IMR-90 (cell line): ENCODE data around the gene ELFN1. TPM values are rescaled to one million over a fixed set of nuclear protein-coding genes. Genes with fewer than 3 reads are reported as not detected.

Source experiments
- ATAC-seq: fragments of 200-7000 bp; cut with Tn5 transposase; 2 replicates; pipeline ENCODE4 v1.9.1; 2020; ENCODE audit warnings: low read depth, mild to moderate bottlenecking, moderate library complexity
- BruUV-seq: library from RNA; stranded (reverse); fragments of 400-500 nt; replicated peaks from 2 replicates; lab custom pipeline; 2021; lab: Mats Ljungman, UMichigan
- CTCF ChIA-PET: fragments of 300-600 bp; formaldehyde crosslinking; extraction: SDS; loops from one replicate; lab custom pipeline; 2021; ENCODE audit warnings: antibody characterized with exemption; lab: Yijun Ruan, JAX
- POLR2A ChIA-PET: fragments of 300-600 bp; sonication (Branson Sonifier 250); formaldehyde crosslinking; loops from one replicate; lab custom pipeline; 2022; ENCODE audit warnings: antibody characterized with exemption; ENCODE audit not compliant: unreplicated experiment; lab: Charles Lee
- DNase-seq: peaks from one replicate; pipeline ENCODE4 v3.0.0; 2013
- H2AFZ ChIP-seq: replicated peaks from 2 replicates; pipeline ENCODE3; 2013; ENCODE audit warnings: low read length, mild to moderate bottlenecking; ENCODE audit not compliant: poor library complexity
- H2AK5ac ChIP-seq: 2 replicates; pipeline ENCODE4 v1.6.1; 2013; ENCODE audit warnings: low read depth, low read length, inconsistent platforms
- H2AK9ac ChIP-seq: replicated peaks from 2 replicates; pipeline ENCODE3; 2013; ENCODE audit warnings: mild to moderate bottlenecking, low read depth, low read length, moderate library complexity; ENCODE audit not compliant: poor library complexity
- H2BK120ac ChIP-seq: 2 replicates; pipeline ENCODE4 v1.6.1; 2013; ENCODE audit warnings: low read depth, low read length, inconsistent platforms
- H2BK15ac ChIP-seq: 3 replicates; pipeline ENCODE4 v1.6.1; 2013; ENCODE audit warnings: low read depth, low read length, inconsistent platforms
- H2BK20ac ChIP-seq: 2 replicates; pipeline ENCODE4 v1.6.1; 2013; ENCODE audit warnings: low read depth, mild to moderate bottlenecking, inconsistent platforms, low read length, moderate library complexity
- H2BK5ac ChIP-seq: 2 replicates; pipeline ENCODE4 v1.6.1; 2013; ENCODE audit warnings: mild to moderate bottlenecking, low read depth, low read length, inconsistent platforms; ENCODE audit not compliant: poor library complexity, severe bottlenecking
- H3K14ac ChIP-seq: replicated peaks from 2 replicates; pipeline ENCODE4 v1.6.1; 2013; ENCODE audit warnings: low read depth, low read length, inconsistent platforms
- H3K18ac ChIP-seq: 2 replicates; pipeline ENCODE4 v1.6.1; 2013; ENCODE audit warnings: low read depth, low read length, control low read depth
- H3K23ac ChIP-seq: 2 replicates; pipeline ENCODE4 v1.6.1; 2013; ENCODE audit warnings: low read depth, low read length, inconsistent platforms
- H3K27ac ChIP-seq: 2 replicates; pipeline ENCODE4 v1.5.1; 2013; ENCODE audit warnings: mild to moderate bottlenecking, control low read depth, low read length; ENCODE audit not compliant: insufficient read depth
- H3K27me3 ChIP-seq: 2 replicates; pipeline ENCODE4 v1.6.1; 2013; ENCODE audit warnings: low read length; ENCODE audit not compliant: control insufficient read depth, insufficient read depth
- H3K36me3 ChIP-seq: 2 replicates; pipeline ENCODE4 v1.6.1; 2013; ENCODE audit warnings: low read length, mixed read lengths; ENCODE audit not compliant: control insufficient read depth, insufficient read depth
- H3K4ac ChIP-seq: 2 replicates; pipeline ENCODE4 v1.6.1; 2013; ENCODE audit warnings: low read depth, low read length, inconsistent platforms
- H3K4me1 ChIP-seq: 2 replicates; pipeline ENCODE4 v1.6.1; 2013; ENCODE audit warnings: low read length, mixed read lengths; ENCODE audit not compliant: control insufficient read depth, insufficient read depth
- H3K4me2 ChIP-seq: 2 replicates; pipeline ENCODE4 v1.6.1; 2013; ENCODE audit warnings: low read depth, mild to moderate bottlenecking, control low read depth, low read length, moderate library complexity
- H3K4me3 ChIP-seq: 2 replicates; pipeline ENCODE4 v1.5.1; 2013; ENCODE audit warnings: low read depth, mild to moderate bottlenecking, control low read depth, low read length, moderate library complexity; ENCODE audit not compliant: insufficient read depth
- H3K56ac ChIP-seq: 2 replicates; pipeline ENCODE4 v1.6.1; 2013; ENCODE audit warnings: low read length, inconsistent platforms; ENCODE audit not compliant: insufficient read depth; ENCODE audit errors: extremely low read depth
- H3K79me1 ChIP-seq, 2 experiments: 2 replicates each; pipeline ENCODE4 v1.6.1; 2013; ENCODE audit warnings: low read length in 2 of 2, inconsistent platforms in 1 of 2, low read depth in 1 of 2
- H3K9ac ChIP-seq: 2 replicates; pipeline ENCODE4 v1.6.1; 2013; ENCODE audit warnings: low read depth, low read length, control low read depth
- H3K9me1 ChIP-seq: 2 replicates; pipeline ENCODE4 v1.6.1; 2013; ENCODE audit warnings: low read length, inconsistent platforms; ENCODE audit not compliant: insufficient read depth
- H3K9me3 ChIP-seq: 2 replicates; pipeline ENCODE4 v1.6.1; 2013; ENCODE audit warnings: low read length; ENCODE audit not compliant: control insufficient read depth, insufficient read depth
- H4K20me1 ChIP-seq: 2 replicates; pipeline ENCODE4 v1.6.1; 2013; ENCODE audit warnings: low read length, inconsistent platforms; ENCODE audit not compliant: insufficient read depth
- H4K5ac ChIP-seq: 2 replicates; pipeline ENCODE4 v1.6.1; 2013; ENCODE audit warnings: mild to moderate bottlenecking, low read depth, low read length, control low read depth
- H4K8ac ChIP-seq, 2 experiments: 2 replicates each; pipeline ENCODE4 v1.6.1; 2013; ENCODE audit warnings: low read depth in 2 of 2, low read length in 2 of 2, control low read depth in 1 of 2, inconsistent platforms in 1 of 2
- H4K91ac ChIP-seq: 2 replicates; pipeline ENCODE4 v1.6.1; 2013; ENCODE audit warnings: low read depth, low read length, inconsistent platforms; ENCODE audit not compliant: insufficient read depth
- BHLHE40 ChIP-seq: fragments of 150-350 bp; IDR thresholded peaks from 2 replicates; pipeline ENCODE4 v1.6.1; 2016; ENCODE audit warnings: mild to moderate bottlenecking, low read depth, low read length
- CEBPB ChIP-seq: IDR thresholded peaks from 2 replicates; pipeline ENCODE4 v1.6.1; 2012; ENCODE audit warnings: low read depth, low read length, improper control_type of control experiment
- CHD1 ChIP-seq: IDR thresholded peaks from 2 replicates; pipeline ENCODE4 v1.6.1; 2012; ENCODE audit warnings: low read depth, low read length, improper control_type of control experiment
- FOS ChIP-seq: fragments of 150-350 bp; IDR thresholded peaks from 2 replicates; pipeline ENCODE4 v1.6.1; 2016; ENCODE audit warnings: low read depth, low read length
- MAFK ChIP-seq: IDR thresholded peaks from 2 replicates; pipeline ENCODE4 v1.6.1; 2012; ENCODE audit warnings: low read depth, low read length, improper control_type of control experiment
- MAZ ChIP-seq: IDR thresholded peaks from 2 replicates; pipeline ENCODE4 v1.6.1; 2012; ENCODE audit warnings: low read depth, mild to moderate bottlenecking, low read length, improper control_type of control experiment, moderate library complexity, borderline replicate concordance
- NFE2L2 ChIP-seq: fragments of 150-350 bp; IDR thresholded peaks from 2 replicates; pipeline ENCODE4 v1.6.1; 2016; ENCODE audit warnings: low read depth, mild to moderate bottlenecking, low read length
- RAD21 ChIP-seq: IDR thresholded peaks from 2 replicates; pipeline ENCODE4 v1.6.1; 2012; ENCODE audit warnings: low read length, improper control_type of control experiment
- RCOR1 ChIP-seq: IDR thresholded peaks from 2 replicates; pipeline ENCODE4 v1.6.1; 2012; ENCODE audit warnings: mild to moderate bottlenecking, low read length, improper control_type of control experiment; ENCODE audit not compliant: insufficient replicate concordance
- SMC3 ChIP-seq: fragments of 150-350 bp; IDR thresholded peaks from 2 replicates; pipeline ENCODE4 v1.6.1; 2016; ENCODE audit warnings: low read depth, mild to moderate bottlenecking, antibody characterized with exemption, low read length, moderate library complexity
- WGBS, 2 experiments: methylation state at CpG; one replicate each; pipeline versions ENCODE4 v1.1.5 to v1.1.7; 2013; ENCODE audit warnings: missing lambda C conversion rate in 2 of 2; ENCODE audit not compliant: insufficient read length in 1 of 2; ENCODE audit errors: extremely low coverage in 2 of 2; 5-methylcytosine and 5-hydroxymethylcytosine counted together
- dilution Hi-C: fragments of 300-500 bp; cut with HindIII; formaldehyde crosslinking; loops from one replicate; pipeline ENCODE4 v1.14.3; 2018; ENCODE audit warnings: low sequenced_read_pairs; ENCODE audit not compliant: unreplicated experiment
- in situ Hi-C: fragments of 300-500 bp; cut with MboI; formaldehyde crosslinking; loops from 3 replicates; pipeline ENCODE4 v1.14.3; 2019; ENCODE audit warnings: low sequenced_read_pairs, inconsistent platforms, mixed read lengths
- intact Hi-C: fragments of 100-400 bp; cut with micrococcal nuclease; formaldehyde crosslinking; loops from 2 replicates; pipeline ENCODE4 v1.10.0; 2022
- polyA plus RNA-seq, 3 experiments: library from polyadenylated mRNA; depleted of rRNA; stranded (reverse); fragments of >200 nt; gene quantifications; 2 replicates each; pipeline ENCODE4 v1.2.3, GENCODE V29; 2012; ENCODE audit warnings: low replicate concordance in 1 of 3
- total RNA-seq: library from RNA; depleted of rRNA; stranded (reverse); fragments of >200 nt; gene quantifications from 2 replicates; pipeline ENCODE4 v1.2.3, GENCODE V29; 2012
- TF ChIP-seq, protein P1 (sequence below): fragments of 150-350 bp; IDR thresholded peaks from 2 replicates; pipeline ENCODE4 v1.6.1; 2016; ENCODE audit warnings: low read depth, mild to moderate bottlenecking, low read length, moderate library complexity, borderline replicate concordance
- TF ChIP-seq, protein P2 (sequence below): fragments of 150-350 bp; IDR thresholded peaks from 2 replicates; pipeline ENCODE4 v1.6.1; 2017; ENCODE audit warnings: mild to moderate bottlenecking, antibody characterized with exemption, low read length, low read depth

ELFN1 gene
- total and polyA plus RNA-seq, 2 of the 4 experiments (the other 2 are of a cell fraction), result 1.6 to 5.2 TPM

DNA sequence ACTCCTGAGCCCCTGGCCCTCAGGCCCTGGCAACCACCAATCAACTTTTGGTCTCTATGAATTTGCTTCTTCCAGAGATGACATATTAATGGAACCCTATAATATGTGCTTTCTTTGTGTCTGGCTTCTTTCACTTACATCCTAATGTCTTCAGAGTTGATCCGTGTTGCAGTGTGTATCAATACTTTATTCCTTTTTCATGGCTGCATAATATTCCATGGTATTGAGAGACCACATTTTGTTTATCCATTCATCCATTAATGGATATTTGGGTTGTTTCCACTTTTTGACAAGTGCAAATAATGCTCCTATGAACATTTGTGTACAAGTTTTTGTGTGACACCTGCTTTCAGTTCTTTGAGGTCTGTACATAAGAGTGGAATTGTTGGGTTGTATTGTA lies 43.3 kb upstream of the ELFN1 start:
- Histone ChIP-seq H3K14ac (no peak overlapping the region), H3K9me1 (no peaks in the 10 kb centered on the region), H4K20me1 (no peaks in the 10 kb centered on the region), H3K18ac (no peak overlapping the region), H2BK120ac (no peak overlapping the region), H3K79me1 (no peaks in the 10 kb centered on the region), H2BK5ac (no peak overlapping the region), H3K4me1 (no peaks in the 10 kb centered on the region), H4K91ac (no peak overlapping the region), H2BK15ac (no peak overlapping the region), H3K36me3 (no peaks in the 10 kb centered on the region), H2BK20ac (no peak overlapping the region), H2AK9ac (no peak overlapping the region), H3K4ac (no peak overlapping the region), H4K8ac (no peak overlapping the region), H3K23ac (no peak overlapping the region), H3K27ac (no peak overlapping the region), H3K4me3 (no peak overlapping the region), H3K9ac (no peak overlapping the region), H2AK5ac (no peak overlapping the region), H3K56ac (no peak overlapping the region), H3K4me2 (no peak overlapping the region), H3K9me3 (0 out of 2 replicates have a peak, but pooled peaks cover 2% of the 10 kb centered on the region), H4K5ac (no peak overlapping the region), H3K27me3 (peaks cover 10% of the 10 kb centered on the region; the same call in 1 of the 2 replicates), H2AFZ (no peak overlapping the region)
- dilution Hi-C loops, result no loop called here
- TF ChIP-seq, protein P1, sequence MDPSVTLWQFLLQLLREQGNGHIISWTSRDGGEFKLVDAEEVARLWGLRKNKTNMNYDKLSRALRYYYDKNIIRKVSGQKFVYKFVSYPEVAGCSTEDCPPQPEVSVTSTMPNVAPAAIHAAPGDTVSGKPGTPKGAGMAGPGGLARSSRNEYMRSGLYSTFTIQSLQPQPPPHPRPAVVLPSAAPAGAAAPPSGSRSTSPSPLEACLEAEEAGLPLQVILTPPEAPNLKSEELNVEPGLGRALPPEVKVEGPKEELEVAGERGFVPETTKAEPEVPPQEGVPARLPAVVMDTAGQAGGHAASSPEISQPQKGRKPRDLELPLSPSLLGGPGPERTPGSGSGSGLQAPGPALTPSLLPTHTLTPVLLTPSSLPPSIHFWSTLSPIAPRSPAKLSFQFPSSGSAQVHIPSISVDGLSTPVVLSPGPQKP, result no peak
- TF ChIP-seq RCOR1 (no peak), MAZ (no peak), FOS (no peak), CHD1 (no peak), RAD21 (no peak), BHLHE40 (no peak), NFE2L2 (no peak), CEBPB (no peak), MAFK (no peak), SMC3 (no peak)
- TF ChIP-seq, protein P2, sequence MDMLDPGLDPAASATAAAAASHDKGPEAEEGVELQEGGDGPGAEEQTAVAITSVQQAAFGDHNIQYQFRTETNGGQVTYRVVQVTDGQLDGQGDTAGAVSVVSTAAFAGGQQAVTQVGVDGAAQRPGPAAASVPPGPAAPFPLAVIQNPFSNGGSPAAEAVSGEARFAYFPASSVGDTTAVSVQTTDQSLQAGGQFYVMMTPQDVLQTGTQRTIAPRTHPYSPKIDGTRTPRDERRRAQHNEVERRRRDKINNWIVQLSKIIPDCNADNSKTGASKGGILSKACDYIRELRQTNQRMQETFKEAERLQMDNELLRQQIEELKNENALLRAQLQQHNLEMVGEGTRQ, result no peak
- intact Hi-C loops, result no loop called here
- ATAC-seq (no peak), DNase-seq (no peak)
- BruUV-seq, result no TSS peak
- WGBS, 2 experiments, result no CpG with 5 or more reads among the region's 1 CpG
- in situ Hi-C loops, result no loop called here
- ChIA-PET CTCF (no interaction called here), POLR2A (no interaction called here)
